ENCODE results near the gene SYCP2.

The SYCP2 gene

GRCh38 chr20:59824711-59825562 lies 108.5 kb downstream of the SYCP2 start:
- peak; percentile 64 for DNase-seq (ENCODE audit: low spot score)
- no peak for TF ChIP-seq CTCF (IDR thresholded peaks at IDR 0.05)
- H3K27ac ChIP-seq = no peak overlapping the region
- H3K4me3 ChIP-seq = no peak overlapping the region

- TF ChIP-seq CTCF (IDR thresholded peaks at IDR 0.05) = no peak
- Histone ChIP-seq H3K4me3 (no peak overlapping the region), H3K27ac (no peak overlapping the region)
- peak; percentile 33 for DNase-seq (ENCODE audit: low spot score)
These were observed 109.8 kb downstream of the SYCP2 start for GRCh38 chr20:59823491-59824259.

- DNase-seq (ENCODE audit: low spot score) = peak; percentile 19
- TF ChIP-seq CTCF (IDR thresholded peaks at IDR 0.05) = no peak
- Histone ChIP-seq H3K27ac (no peak overlapping the region), H3K4me3 (no peak overlapping the region)
These were observed 110.4 kb downstream of the SYCP2 start for GRCh38 chr20:59823030-59823423.

- peak; percentile 57 for DNase-seq (ENCODE audit: low spot score)
- Histone ChIP-seq H3K27ac (no peak overlapping the region), H3K4me3 (no peak overlapping the region)
- TF ChIP-seq CTCF (IDR thresholded peaks at IDR 0.05) = no peak
These were observed 111.0 kb downstream of the SYCP2 start for GRCh38 chr20:59822291-59823029.

- no peak overlapping the region for H3K4me3 ChIP-seq
- no peak for DNase-seq (ENCODE audit: low spot score)
- H3K27ac ChIP-seq = no peak overlapping the region
- TF ChIP-seq CTCF (IDR thresholded peaks at IDR 0.05) = no peak
These were observed 111.6 kb downstream of the SYCP2 start for GRCh38 chr20:59821788-59822187.

GRCh38 chr20:59821201-59821600 lies 112.2 kb downstream of the SYCP2 start:
- Histone ChIP-seq H3K4me3 (no peak overlapping the region), H3K27ac (no peak overlapping the region)
- DNase-seq (ENCODE audit: low spot score) = peak; percentile 14
- no peak for TF ChIP-seq CTCF (IDR thresholded peaks at IDR 0.05)

Measured in coronary artery (tissue), 2 donors.